ENCODE results near the gene STK24. TPM values are rescaled to one million over a fixed set of nuclear protein-coding genes. Genes with fewer than 3 reads are reported as not detected.

The STK24 gene
- total RNA-seq, 1 experiment from 2014 or later: 55.3 TPM

GRCh38 chr13:98524391-98524790, 52.5 kb downstream of the STK24 start:
- in situ Hi-C loops (cut with HindIII; ENCODE audit: low pct_unique_long_range_greater_than_20kb, low sequenced_read_pairs): no loop called here
- DNase-seq (ENCODE audit: low read depth, low spot score): no peak

GRCh38 chr13:98523455-98524102, 53.3 kb downstream of the STK24 start:
- in situ Hi-C loops (cut with HindIII; ENCODE audit: low pct_unique_long_range_greater_than_20kb, low sequenced_read_pairs): no loop called here
- DNase-seq (ENCODE audit: low read depth, low spot score): no peak

GRCh38 chr13:98522371-98522770, 54.5 kb downstream of the STK24 start:
- in situ Hi-C loops (cut with HindIII; ENCODE audit: low pct_unique_long_range_greater_than_20kb, low sequenced_read_pairs): no loop called here
- no peak for DNase-seq (ENCODE audit: low read depth, low spot score)

- DNase-seq (ENCODE audit: low read depth, low spot score): no peak
- in situ Hi-C loops (cut with HindIII; ENCODE audit: low pct_unique_long_range_greater_than_20kb, low sequenced_read_pairs): no loop called here
Measured at GRCh38 chr13:98521461-98522247, 55.3 kb downstream of the STK24 start.

GRCh38 chr13:98520674-98521449, 56.0 kb downstream of the STK24 start:
- peak; percentile 78 for DNase-seq (ENCODE audit: low read depth, low spot score)
- in situ Hi-C loops (cut with HindIII; ENCODE audit: low pct_unique_long_range_greater_than_20kb, low sequenced_read_pairs): no loop called here

GRCh38 chr13:98519976-98520375, 56.9 kb downstream of the STK24 start:
- in situ Hi-C loops (cut with HindIII; ENCODE audit: low pct_unique_long_range_greater_than_20kb, low sequenced_read_pairs): no loop called here
- DNase-seq (ENCODE audit: low read depth, low spot score): peak; percentile 23

- in situ Hi-C loops (cut with HindIII; ENCODE audit: low pct_unique_long_range_greater_than_20kb, low sequenced_read_pairs): no loop called here
- DNase-seq (ENCODE audit: low read depth, low spot score): no peak
Measured at GRCh38 chr13:98517576-98518310, 59.2 kb downstream of the STK24 start.

- in situ Hi-C loops (cut with HindIII; ENCODE audit: low pct_unique_long_range_greater_than_20kb, low sequenced_read_pairs): no loop called here
- DNase-seq (ENCODE audit: low read depth, low spot score): no peak
Measured at GRCh38 chr13:98515818-98516465, 61.0 kb downstream of the STK24 start.

GRCh38 chr13:98514288-98514687, 62.6 kb downstream of the STK24 start:
- no peak for DNase-seq (ENCODE audit: low read depth, low spot score)
- in situ Hi-C loops (cut with HindIII; ENCODE audit: low pct_unique_long_range_greater_than_20kb, low sequenced_read_pairs): no loop called here

- DNase-seq (ENCODE audit: low read depth, low spot score): no peak
- in situ Hi-C loops (cut with HindIII; ENCODE audit: low pct_unique_long_range_greater_than_20kb, low sequenced_read_pairs): no loop called here
Measured at GRCh38 chr13:98513837-98514236, 63.1 kb downstream of the STK24 start.

- DNase-seq (ENCODE audit: low read depth, low spot score): no peak
- in situ Hi-C loops (cut with HindIII; ENCODE audit: low pct_unique_long_range_greater_than_20kb, low sequenced_read_pairs): no loop called here
Measured at GRCh38 chr13:98512774-98513665, 63.9 kb downstream of the STK24 start.

- no peak for DNase-seq (ENCODE audit: low read depth, low spot score)
- in situ Hi-C loops (cut with HindIII; ENCODE audit: low pct_unique_long_range_greater_than_20kb, low sequenced_read_pairs): no loop called here
Measured at GRCh38 chr13:98511435-98511834, 65.5 kb downstream of the STK24 start.

- no peak for DNase-seq (ENCODE audit: low read depth, low spot score)
- in situ Hi-C loops (cut with HindIII; ENCODE audit: low pct_unique_long_range_greater_than_20kb, low sequenced_read_pairs): no loop called here
Measured at GRCh38 chr13:98510156-98510509, 66.8 kb downstream of the STK24 start.

- in situ Hi-C loops (cut with HindIII; ENCODE audit: low pct_unique_long_range_greater_than_20kb, low sequenced_read_pairs): no loop called here
- DNase-seq (ENCODE audit: low read depth, low spot score): peak; percentile 20
Measured at GRCh38 chr13:98509271-98510155, 67.4 kb downstream of the STK24 start.

GRCh38 chr13:98508685-98509084, 68.2 kb downstream of the STK24 start:
- in situ Hi-C loops (cut with HindIII; ENCODE audit: low pct_unique_long_range_greater_than_20kb, low sequenced_read_pairs): no loop called here
- DNase-seq (ENCODE audit: low read depth, low spot score): no peak

- in situ Hi-C loops (cut with HindIII; ENCODE audit: low pct_unique_long_range_greater_than_20kb, low sequenced_read_pairs): no loop called here
- DNase-seq (ENCODE audit: low read depth, low spot score): no peak
Measured at GRCh38 chr13:98508280-98508679, 68.6 kb downstream of the STK24 start.

Measured in SK-MEL-5 (cell line).